Hematopoietic multipotent progenitor cell treated with erythropoietin and hydrocortisone succinate and interleukin-3 and kit ligand, for 17 days (in vitro differentiated cells): ENCODE data around the gene IL12RB1.
"Not testable (repeated sequence)": the region's sequence is repeated elsewhere in the genome, so short reads cannot be mapped to it uniquely, and the experiment has no call there.

ENCODE experiments used
- DNase-seq: peaks from one replicate; pipeline ENCODE4 v3.0.0-alpha.2; 2015; ENCODE audit warnings: low spot score

Gene IL12RB1

GRCh38 chr19:18110609-18111232 is 24.0 kb upstream of the IL12RB1 start:
- DNase-seq: peak; percentile 40

- DNase-seq: peak; percentile 40
Observed at GRCh38 chr19:18109733-18110608, 23.2 kb upstream of the IL12RB1 start.

- DNase-seq: no peak
Observed at GRCh38 chr19:18109341-18109732, 22.6 kb upstream of the IL12RB1 start.

GRCh38 chr19:18108897-18109296 is 22.2 kb upstream of the IL12RB1 start:
- no peak for DNase-seq

- DNase-seq: no peak
Observed at GRCh38 chr19:18107235-18107634, 20.5 kb upstream of the IL12RB1 start.

GRCh38 chr19:18105259-18105658 is 18.5 kb upstream of the IL12RB1 start:
- not testable (repeated sequence) for DNase-seq

GRCh38 chr19:18104793-18105131 is 18.0 kb upstream of the IL12RB1 start:
- no peak for DNase-seq

GRCh38 chr19:18102916-18103542 is 16.3 kb upstream of the IL12RB1 start:
- no peak for DNase-seq

GRCh38 chr19:18101268-18101667 is 14.5 kb upstream of the IL12RB1 start:
- no peak for DNase-seq

- DNase-seq: no peak
Observed at GRCh38 chr19:18100710-18101109, 14.0 kb upstream of the IL12RB1 start.

GRCh38 chr19:18099623-18099995 is 12.9 kb upstream of the IL12RB1 start:
- DNase-seq: no peak

GRCh38 chr19:18098891-18099622 is 12.3 kb upstream of the IL12RB1 start:
- DNase-seq: peak; percentile 68

GRCh38 chr19:18097993-18098890 is 11.5 kb upstream of the IL12RB1 start:
- DNase-seq: no peak

GRCh38 chr19:18097217-18097992 is 10.7 kb upstream of the IL12RB1 start, which contains the start of gene MAST3:
Gene MAST3, plus strand, starts transcription at chr19:18097778. Its CDS starts 15 bp downstream, at chr19:18097793.
- peak; percentile 95 for DNase-seq

GRCh38 chr19:18096258-18096657 is 9.5 kb upstream of the IL12RB1 start:
- no peak for DNase-seq

GRCh38 chr19:18093439-18094161 is 6.9 kb upstream of the IL12RB1 start:
- peak; percentile 85 for DNase-seq

- DNase-seq: peak; percentile 92
Observed at GRCh38 chr19:18091217-18091608, 4.5 kb upstream of the IL12RB1 start.

GRCh38 chr19:18090545-18091216 is 3.9 kb upstream of the IL12RB1 start:
- DNase-seq: peak; percentile 80

- DNase-seq: no peak
Observed at GRCh38 chr19:18089726-18090125, 3.0 kb upstream of the IL12RB1 start.
